Brain pericyte (primary cell): ENCODE measurements around the gene STON2.

Experiments used
- DNase-seq: peaks from one replicate; pipeline ENCODE4 v3.0.0-alpha.2; 2012; ENCODE audit warnings: low read depth, low spot score

The STON2 gene

GRCh38 chr14:81423504-81423903 lies 23.4 kb upstream of the STON2 start:
- no peak for DNase-seq

- no peak for DNase-seq
Measured at GRCh38 chr14:81418057-81418790, 18.1 kb upstream of the STON2 start.

GRCh38 chr14:81416981-81417380 lies 16.9 kb upstream of the STON2 start:
- no peak for DNase-seq

GRCh38 chr14:81416194-81416952 lies 16.2 kb upstream of the STON2 start:
- DNase-seq, result no peak

- no peak for DNase-seq
Measured at GRCh38 chr14:81415781-81416180, 15.7 kb upstream of the STON2 start.

GRCh38 chr14:81414123-81414522 lies 14.0 kb upstream of the STON2 start:
- DNase-seq, result no peak

- no peak for DNase-seq
Measured at GRCh38 chr14:81412779-81413178, 12.7 kb upstream of the STON2 start.

GRCh38 chr14:81408595-81408994 lies 8.5 kb upstream of the STON2 start:
- no peak for DNase-seq

GRCh38 chr14:81406863-81407262 lies 6.7 kb upstream of the STON2 start:
- DNase-seq, result no peak

- no peak for DNase-seq
Measured at GRCh38 chr14:81402123-81402495, 2.0 kb upstream of the STON2 start.

- DNase-seq, result no peak
Measured at GRCh38 chr14:81401420-81402122, 1.4 kb upstream of the STON2 start.

GRCh38 chr14:81400852-81401251 lies 728 bp upstream of the STON2 start:
- DNase-seq, result no peak

- no peak for DNase-seq
Measured at GRCh38 chr14:81398196-81398891, 1.8 kb downstream of the STON2 start.

GRCh38 chr14:81396113-81396512 lies 4.0 kb downstream of the STON2 start:
- no peak for DNase-seq

- no peak for DNase-seq
Measured at GRCh38 chr14:81394739-81395138, 5.4 kb downstream of the STON2 start.

GRCh38 chr14:81392976-81393643 lies 7.0 kb downstream of the STON2 start:
- DNase-seq, result no peak

GRCh38 chr14:81392052-81392451 lies 8.1 kb downstream of the STON2 start:
- no peak for DNase-seq

- no peak for DNase-seq
Measured at GRCh38 chr14:81390696-81391095, 9.4 kb downstream of the STON2 start.

- no peak for DNase-seq
Measured at GRCh38 chr14:81388336-81388735, 11.8 kb downstream of the STON2 start.

- DNase-seq, result no peak
Measured at GRCh38 chr14:81386290-81386745, 13.8 kb downstream of the STON2 start.

GRCh38 chr14:81385886-81386285 lies 14.2 kb downstream of the STON2 start:
- no peak for DNase-seq
